ENCODE results near the gene P2RY11.

- TF ChIP-seq, protein P1, sequence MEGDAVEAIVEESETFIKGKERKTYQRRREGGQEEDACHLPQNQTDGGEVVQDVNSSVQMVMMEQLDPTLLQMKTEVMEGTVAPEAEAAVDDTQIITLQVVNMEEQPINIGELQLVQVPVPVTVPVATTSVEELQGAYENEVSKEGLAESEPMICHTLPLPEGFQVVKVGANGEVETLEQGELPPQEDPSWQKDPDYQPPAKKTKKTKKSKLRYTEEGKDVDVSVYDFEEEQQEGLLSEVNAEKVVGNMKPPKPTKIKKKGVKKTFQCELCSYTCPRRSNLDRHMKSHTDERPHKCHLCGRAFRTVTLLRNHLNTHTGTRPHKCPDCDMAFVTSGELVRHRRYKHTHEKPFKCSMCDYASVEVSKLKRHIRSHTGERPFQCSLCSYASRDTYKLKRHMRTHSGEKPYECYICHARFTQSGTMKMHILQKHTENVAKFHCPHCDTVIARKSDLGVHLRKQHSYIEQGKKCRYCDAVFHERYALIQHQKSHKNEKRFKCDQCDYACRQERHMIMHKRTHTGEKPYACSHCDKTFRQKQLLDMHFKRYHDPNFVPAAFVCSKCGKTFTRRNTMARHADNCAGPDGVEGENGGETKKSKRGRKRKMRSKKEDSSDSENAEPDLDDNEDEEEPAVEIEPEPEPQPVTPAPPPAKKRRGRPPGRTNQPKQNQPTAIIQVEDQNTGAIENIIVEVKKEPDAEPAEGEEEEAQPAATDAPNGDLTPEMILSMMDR (IDR thresholded peaks at IDR 0.05; ENCODE audit: insufficient read depth, low read depth, low read length): no peak
- no peak for TF ChIP-seq EZH2 (IDR thresholded peaks at IDR 0.05; ENCODE audit: insufficient read depth, low read length)
These were observed 44.3 kb downstream of the P2RY11 start for GRCh38 chr19:10155839-10156238.

All from astrocyte (in vitro differentiated cells and primary cell).